HS-27A (cell line): ENCODE data around the gene MYADM.

Source experiments
- DNase-seq: peaks from one replicate; pipeline ENCODE4 v3.0.0-alpha.2; 2012; ENCODE audit warnings: low read depth, missing footprints

The MYADM gene

GRCh38 chr19:53915000-53915399, 47.3 kb downstream of the MYADM start:
- no peak for DNase-seq

GRCh38 chr19:53916004-53916403, 48.3 kb downstream of the MYADM start:
- no peak for DNase-seq

GRCh38 chr19:53917356-53917755, 49.7 kb downstream of the MYADM start:
- DNase-seq = no peak
